Astrocyte (in vitro differentiated cells and primary cell): ENCODE measurements around the gene ANKRD9.

ENCODE experiments used
- EZH2 ChIP-seq: IDR thresholded peaks from 2 replicates; pipeline ENCODE4 v1.6.1; 2012; ENCODE audit warnings: mild to moderate bottlenecking, low read length, inconsistent platforms; ENCODE audit not compliant: insufficient read depth
- TF ChIP-seq, protein P1 (sequence below): IDR thresholded peaks from 2 replicates; pipeline ENCODE4 v1.5.1; 2011; ENCODE audit warnings: low read depth, mild to moderate bottlenecking, inconsistent platforms, low read length, moderate library complexity; ENCODE audit not compliant: insufficient read depth

DNA sequence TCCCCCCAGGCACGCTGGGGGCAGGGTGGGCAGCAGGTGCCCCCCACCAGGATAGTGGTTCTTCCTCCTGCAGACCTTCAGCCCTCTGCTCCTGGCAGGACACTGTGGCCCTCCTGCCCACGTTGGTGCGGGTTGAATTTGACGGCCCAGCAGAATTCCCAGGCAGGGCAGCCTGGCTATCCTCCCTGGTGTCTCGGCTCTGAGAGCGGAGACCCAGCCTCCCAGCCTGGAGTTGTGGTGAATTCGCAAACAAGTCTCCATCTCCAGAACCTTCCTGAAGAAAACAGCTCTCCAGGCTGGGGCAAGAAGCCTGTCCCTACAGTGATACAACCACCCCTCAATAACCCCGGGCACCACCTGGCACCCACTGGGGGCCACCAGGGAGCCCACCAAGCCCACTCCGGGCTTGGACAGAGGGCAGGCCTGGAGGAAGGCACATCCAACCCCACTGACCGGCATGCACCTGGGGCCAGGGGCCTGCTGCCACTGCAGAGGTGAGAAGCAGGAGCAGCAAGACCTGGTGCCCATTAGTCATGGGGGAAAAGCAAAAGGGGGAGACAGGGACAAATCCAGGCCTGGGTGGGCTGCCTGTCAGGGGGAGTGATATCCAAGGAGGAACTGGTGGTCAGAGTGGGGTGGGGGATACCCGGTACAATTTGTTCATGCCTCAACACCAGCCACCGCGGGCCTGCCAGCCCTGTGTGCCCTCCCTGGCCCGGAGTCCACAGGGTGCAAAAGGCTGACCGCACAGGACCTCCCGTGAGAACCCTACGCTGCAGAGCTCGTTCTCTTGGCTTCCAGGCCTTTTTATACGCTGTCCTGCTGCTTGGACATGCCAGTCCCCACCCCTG, 3.6 kb downstream of the ANKRD9 start:
- no peak for TF ChIP-seq EZH2
- TF ChIP-seq, protein P1, sequence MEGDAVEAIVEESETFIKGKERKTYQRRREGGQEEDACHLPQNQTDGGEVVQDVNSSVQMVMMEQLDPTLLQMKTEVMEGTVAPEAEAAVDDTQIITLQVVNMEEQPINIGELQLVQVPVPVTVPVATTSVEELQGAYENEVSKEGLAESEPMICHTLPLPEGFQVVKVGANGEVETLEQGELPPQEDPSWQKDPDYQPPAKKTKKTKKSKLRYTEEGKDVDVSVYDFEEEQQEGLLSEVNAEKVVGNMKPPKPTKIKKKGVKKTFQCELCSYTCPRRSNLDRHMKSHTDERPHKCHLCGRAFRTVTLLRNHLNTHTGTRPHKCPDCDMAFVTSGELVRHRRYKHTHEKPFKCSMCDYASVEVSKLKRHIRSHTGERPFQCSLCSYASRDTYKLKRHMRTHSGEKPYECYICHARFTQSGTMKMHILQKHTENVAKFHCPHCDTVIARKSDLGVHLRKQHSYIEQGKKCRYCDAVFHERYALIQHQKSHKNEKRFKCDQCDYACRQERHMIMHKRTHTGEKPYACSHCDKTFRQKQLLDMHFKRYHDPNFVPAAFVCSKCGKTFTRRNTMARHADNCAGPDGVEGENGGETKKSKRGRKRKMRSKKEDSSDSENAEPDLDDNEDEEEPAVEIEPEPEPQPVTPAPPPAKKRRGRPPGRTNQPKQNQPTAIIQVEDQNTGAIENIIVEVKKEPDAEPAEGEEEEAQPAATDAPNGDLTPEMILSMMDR, result no peak
